ENCODE data around the gene TMEM174.
"Not testable (repeated sequence)": the region's sequence is repeated elsewhere in the genome, so short reads cannot be mapped to it uniquely, and the experiment has no call there.

Gene TMEM174

DNA sequence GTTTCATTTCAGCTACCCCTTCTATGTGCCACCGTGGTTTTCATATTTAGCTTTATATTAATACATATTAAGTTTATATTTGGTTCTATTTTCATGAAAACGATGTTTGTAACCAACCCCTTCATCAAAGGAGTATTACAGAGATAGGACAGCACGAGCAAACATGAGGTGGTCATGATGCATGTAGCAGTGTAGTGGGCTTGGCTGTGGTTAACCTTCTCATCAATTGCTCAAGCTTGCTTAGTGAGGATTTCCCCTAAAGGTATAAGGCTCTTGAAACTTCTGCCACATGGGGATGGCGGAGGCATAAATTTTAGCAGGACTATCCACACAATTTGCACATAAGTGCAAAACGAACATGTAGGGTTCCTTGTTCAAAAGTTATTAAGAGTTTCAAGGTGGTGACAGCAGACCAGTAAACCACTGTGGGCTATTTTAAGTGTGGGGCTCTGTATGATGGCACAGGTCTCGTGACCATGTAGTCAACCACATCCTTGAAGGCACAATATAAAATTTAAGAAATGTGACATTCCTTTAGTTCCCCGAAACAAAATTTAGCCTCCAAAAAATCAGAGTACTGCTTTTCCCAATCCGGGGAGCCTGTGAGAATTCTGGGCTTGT, 24.8 kb downstream of the TMEM174 start:
- no peak for DNase-seq

DNA sequence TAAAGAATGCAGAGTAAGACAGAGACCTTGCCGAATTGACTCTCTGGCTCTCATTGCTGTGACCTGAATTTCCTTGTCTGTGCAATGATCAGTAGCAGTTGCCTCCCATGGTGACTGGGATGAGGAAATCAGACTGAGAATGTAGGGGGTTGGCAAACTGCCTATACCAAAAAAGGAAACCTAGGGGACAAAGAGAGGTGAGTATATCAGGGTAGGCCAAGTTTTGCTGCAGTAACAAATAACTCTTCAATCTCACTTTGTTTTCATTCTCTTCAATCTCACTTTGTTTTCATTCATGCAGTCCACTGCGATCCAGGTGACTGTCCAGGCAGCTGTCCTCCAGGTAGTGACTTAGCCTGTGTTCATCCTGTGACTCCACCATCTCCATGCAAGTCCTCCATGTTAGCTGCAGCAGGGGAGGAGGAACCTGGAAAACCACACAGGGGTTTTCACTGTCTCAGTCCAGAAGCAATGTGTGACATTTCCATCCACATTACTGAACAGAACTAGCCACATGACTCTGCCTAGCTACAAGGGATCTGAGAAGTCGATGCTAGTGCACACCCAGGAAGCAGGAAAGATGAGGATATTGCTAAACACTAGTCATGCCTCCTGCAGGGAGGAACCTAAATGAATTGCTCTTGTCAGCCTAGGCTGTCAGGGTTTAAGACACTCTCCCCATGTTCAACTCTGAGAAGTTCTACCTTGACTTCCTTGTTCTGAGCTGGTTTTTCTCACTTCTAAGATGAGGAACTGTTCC, 26.0 kb downstream of the TMEM174 start:
- no peak for DNase-seq

DNA sequence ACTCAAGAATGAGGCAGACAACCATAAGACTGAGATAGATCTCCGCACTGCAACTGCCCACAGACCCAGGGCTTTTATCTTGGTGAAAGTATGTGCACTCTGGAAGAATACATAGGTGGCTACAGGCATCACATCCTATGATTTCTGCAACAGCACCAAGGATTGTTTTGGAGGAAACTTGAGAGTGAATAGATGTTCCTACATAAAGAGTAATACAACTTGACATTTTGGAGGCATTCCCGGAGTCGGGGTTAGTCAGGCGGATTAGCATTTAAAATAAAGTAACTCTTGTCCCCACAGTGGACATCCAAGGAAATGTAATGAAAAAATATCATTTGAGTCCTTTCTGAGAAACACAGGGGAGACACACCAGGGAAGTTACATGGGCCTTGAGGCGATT, 26.7 kb downstream of the TMEM174 start:
- DNase-seq, result no peak

DNA sequence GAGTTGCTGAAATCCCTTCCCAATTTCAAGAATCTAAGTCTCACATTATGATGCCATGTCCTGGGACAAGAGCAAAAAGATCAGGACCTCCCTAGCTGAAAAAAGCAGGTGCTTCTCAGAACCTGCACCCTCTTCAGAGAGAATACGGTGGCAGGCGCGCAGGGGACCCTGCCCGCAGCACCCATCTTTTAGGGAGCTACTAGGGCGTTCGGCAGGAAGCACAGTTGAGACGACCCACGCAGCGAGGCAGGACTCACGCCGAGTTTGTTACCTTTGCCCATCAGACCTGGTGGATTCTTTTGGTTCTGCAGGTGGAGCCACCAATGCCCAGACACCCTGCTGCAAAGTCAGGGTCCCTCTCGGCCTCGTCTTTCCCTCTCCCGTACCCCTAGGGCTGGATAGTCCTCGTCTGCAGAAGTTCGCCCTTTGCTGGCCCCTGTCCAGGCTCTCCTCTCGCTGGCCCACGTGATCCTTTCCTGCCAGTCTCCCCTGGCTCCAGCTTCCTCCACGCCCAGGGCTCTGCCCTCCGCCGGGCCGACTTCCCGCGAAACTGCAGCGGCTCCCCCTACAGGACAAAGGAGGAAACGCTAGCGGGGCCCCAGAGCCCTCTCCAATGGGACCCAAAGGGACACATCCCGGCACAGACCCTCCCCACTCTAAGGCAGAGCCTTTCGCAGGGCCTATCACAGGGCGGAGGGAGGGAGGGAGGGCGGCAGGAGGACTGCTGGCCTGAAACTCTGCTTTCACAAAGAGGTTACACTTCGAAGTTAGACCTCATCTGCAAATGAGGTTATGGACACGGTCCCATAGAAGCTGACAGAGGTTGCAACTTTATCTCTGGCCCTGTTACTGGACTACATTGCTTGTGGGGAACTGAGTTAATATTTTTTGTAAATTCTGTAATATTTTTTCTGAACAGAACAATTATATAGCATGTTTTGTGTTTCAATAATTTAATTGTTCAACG, 28.8 kb downstream of the TMEM174 start:
- DNase-seq, result no peak

DNA sequence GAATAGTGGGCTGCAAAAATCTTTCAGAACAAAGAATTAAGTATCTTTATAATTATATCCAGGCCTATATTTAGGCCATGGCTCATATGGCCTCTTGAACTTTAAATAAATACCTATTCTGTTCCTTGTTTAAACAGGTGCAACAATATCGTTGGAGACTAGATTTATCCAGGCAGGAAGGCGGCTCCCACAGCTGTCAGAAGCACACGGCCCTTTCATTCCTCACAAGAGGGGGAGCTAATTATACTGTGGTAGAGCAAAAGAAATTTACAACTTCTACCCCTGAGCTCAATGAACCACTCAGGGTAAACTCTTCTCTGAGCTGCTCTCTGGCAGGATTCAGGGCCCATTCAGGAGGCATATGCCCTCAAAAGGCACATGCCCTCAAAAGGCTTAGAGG, 31.3 kb downstream of the TMEM174 start:
- DNase-seq, result peak; percentile 84

DNA sequence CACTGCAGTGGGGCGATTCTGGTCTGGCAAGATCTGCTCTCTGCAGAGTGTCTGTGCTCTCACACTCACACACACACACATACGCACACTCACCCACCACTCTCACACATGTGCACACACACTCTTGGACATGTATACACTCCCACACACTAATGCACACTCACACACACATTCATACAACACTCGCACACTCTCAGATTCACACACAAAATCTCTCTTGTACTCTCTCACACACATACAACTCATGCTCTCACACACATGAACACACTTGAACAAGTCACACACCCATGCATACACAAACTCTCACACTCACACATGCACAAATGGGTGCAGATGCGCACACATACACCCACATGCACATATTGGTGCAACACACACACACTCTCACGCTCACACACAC, 31.7 kb downstream of the TMEM174 start:
- no peak for DNase-seq

DNA sequence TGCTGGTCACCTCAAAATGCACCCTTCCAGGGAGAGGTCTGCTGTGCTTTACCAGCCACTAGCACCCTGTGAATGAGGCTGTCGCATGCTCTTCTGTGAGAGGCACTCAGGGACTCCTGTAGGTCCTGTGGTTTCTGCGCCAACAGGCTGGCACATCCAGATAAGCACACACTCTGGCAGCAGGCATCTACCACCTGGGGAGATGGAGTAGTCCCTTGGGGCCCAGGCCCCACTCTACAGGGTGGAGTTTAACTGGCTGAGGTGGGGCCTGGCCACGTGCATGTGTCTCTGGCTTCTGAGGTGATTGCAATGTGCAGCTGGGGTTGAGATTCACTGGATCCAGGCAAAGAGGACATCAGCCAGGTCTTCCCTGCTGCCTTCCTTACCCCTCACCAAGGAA, 32.3 kb downstream of the TMEM174 start:
- DNase-seq, result peak; percentile 83

DNA sequence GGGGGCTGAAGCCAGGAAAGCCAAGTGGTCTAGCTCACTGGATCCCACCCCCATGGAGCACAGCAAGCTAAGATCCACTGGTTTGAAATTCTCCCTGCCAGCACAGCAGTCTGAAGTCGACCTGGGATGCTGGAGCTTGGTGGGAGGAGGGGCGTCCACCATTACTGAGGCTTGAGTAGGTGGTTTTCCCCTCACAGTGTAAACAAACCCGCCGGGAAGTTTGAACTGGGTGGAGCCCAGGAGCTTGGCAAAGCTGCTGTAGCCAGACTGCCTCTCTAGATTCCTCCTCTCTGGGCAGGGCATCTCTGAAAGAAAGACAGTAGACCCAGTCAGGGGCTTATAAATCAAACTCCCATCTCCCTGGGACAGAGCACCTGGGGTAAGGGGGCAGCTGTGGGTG, 34.2 kb downstream of the TMEM174 start:
- DNase-seq, result not testable (repeated sequence)

DNA sequence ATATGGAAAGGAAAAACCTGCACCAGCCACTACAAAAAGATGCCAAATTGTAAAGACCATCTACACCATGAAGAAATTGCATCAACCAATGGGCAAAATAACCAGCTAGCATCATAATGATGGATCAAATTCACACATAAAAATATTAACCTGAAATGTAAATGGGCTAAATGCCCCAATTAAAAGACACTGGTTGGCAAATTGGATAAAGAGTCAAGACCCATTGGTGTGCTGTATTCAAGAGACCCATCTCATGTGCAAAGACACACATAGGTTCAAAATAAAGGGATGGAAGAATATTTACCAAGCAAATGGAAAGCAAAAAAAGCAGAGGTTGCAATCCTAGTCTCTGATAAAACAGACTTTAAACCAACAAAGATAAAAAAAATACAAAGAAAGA, 36.1 kb downstream of the TMEM174 start:
- DNase-seq, result not testable (repeated sequence)

DNA sequence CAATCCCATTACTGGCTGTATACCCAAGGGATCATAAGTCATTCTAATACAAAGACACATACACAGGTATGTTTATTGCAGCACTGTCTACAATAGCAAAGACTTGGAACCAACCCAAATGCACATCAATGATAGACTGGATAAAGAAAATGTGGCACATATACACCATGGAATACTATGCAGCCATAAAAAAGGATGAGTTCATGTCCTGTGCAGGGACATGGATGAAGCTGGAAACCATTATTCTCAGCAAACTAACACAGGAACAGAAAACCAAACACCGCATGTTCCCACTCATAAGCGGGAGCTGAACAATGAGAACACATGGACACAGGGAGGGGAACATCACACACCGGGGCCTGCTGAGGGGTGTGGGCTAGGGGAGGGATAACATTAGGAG, 39.7 kb downstream of the TMEM174 start:
- not testable (repeated sequence) for DNase-seq

DNA sequence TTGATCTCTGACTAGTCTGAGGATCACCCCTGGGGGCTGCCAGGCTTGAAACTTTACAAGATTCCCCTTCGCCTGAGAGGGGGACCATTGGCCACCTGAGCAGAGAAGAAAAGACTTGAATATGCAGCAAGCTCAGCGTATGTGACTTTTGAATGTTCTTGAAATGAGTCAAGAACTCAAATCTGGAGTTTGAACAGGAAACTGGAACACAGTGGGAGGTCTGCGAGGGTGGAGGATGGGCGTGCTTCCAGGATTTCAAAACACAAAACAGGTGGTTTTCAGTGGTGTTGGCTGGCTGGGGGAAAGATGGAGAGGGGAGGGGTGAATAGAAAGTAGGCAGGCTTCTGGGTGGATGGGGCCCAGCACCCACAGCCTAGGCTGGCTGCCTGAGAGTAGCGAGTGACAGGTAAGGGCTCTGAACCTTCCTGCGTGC, 40.6 kb downstream of the TMEM174 start:
- DNase-seq, result no peak

DNA sequence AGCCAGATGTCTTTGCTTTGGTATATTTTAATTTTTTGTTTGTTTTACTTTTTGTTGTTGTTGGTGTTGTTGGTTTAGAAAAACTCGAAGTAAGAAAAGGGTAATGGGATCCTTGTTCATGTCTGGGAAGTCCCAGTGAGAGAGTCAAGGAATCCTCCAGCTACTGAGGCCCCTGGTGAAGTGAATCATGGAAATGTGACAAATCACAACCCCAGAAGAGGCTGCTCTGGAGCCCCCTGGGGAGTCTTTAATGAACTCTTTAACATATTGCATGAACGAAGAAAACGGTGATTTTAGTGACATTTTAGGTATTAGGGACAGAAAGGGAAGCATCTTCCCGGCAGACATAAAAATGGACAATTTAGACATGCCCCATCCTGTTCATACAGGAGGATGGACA, 41.3 kb downstream of the TMEM174 start:
- DNase-seq, result no peak

DNA sequence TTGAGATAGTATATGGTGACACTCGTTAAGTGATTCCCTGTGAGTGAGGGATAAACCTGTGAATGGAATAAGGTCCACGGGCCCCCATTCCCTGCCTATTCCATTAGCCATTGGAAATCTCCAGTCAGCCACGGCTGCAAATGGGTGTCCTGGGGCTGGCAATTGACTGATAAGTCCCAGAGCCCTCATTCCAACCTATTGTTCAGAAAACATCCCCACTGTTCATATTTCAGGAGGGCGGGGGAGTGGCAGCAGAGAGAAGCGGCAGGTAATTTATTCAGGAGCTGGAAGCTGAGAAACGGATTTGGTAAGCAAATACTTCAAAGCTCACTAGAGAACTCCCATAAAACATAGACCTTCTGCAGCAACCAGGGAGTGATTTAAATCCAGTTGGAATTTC, 42.0 kb downstream of the TMEM174 start:
- no peak for DNase-seq

DNA sequence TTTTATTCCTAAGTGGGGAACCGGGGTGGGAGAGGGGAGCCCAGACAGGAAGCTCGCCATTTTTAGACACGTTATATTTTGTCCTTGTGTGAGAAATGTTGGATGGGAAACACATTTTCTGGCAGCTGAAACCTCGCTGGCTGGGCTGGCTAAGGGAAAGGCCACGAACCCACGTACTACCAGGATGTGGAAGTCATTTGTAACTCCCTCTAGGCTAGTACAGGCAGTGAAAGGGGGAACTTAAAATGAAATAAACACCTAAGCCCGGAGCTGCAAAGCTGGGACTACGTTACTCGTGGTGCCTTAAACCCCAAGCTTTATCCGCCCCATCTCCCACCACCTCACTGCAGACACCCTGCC, 42.5 kb downstream of the TMEM174 start:
- DNase-seq, result no peak

DNA sequence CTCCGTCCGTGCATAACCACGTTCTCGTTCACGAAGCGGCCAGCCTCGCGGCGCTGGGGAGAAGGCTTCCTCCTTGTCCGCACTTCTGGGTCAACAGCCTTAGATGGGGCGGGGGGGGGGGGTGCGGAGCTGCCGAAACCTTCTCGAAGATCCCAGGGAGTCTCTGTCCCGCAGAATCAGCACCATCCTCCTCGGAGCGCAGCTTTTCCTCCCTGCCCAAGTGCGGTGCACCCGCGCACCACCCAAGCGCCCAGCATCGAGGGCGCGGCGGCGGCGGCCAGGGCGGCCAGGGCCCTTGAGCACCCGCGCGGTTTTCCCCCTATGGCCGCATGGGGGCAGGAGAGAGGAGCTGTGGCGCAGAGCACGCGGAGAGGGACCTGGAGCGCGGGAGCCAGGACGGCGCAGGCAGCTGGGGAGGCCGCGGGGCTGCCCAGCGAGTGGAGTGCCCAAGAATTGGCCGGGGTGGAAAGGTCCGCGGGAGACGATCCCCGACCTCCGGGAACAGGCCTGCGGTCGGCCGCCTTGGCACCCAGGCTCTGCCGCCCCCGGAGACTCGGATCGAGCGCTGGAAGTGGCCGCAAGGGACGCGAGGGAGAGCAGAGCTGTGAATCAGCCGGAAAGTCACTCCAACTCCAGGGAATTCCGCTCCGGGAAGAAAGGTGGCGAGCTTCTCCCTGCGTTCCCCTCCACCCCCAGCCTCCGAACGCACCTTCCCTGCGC, 43.1 kb downstream of the TMEM174 start:
- DNase-seq, result no peak

DNA sequence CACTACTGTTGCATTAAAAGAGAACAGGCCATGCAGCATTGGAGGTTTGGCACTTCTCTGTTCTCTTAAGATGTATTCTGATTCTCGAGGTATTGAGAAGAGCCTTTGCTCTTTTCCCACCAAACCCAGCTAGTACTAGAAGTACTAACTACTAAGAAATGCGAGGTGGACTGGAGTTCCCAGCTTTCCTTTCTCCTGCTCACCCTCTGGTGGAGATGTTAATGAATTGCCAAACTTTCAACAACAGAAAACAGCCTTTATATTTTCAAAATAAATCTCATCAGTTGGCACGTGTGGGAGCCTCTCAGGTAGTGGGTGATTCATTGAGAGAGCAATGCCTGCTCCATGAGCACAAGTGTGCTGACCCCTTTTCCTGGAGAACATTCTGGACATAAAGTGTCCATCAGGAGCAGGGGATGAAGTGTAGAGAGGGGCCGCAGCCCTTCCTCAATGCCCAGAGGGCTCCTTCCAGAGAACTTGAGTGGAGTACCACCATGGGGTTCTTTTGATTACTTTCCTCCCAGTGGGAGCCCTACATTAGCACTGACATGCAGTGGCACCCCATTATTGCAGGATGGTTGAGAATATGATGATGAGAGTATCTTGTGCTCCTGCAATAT, 45.7 kb downstream of the TMEM174 start:
- DNase-seq, result no peak

DNA sequence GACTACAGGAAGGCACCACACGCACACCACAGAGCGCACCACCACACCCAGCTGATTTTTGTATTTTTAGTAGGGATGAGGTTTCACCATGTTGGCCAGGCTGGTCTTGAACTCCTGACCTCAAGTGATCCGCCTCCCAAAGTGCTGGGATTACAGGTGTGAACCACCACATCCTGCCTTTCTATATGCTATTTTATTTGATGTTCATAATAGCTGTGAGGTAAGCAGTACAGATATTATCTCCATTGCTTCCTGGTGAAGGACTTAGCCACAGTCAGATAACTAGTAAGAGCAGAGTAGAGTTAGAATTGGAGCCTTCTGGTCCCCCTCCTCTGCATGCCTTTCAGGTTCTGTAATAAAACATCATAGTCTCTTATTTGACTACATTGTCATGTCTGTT, 46.3 kb downstream of the TMEM174 start:
- not testable (repeated sequence) for DNase-seq

DNA sequence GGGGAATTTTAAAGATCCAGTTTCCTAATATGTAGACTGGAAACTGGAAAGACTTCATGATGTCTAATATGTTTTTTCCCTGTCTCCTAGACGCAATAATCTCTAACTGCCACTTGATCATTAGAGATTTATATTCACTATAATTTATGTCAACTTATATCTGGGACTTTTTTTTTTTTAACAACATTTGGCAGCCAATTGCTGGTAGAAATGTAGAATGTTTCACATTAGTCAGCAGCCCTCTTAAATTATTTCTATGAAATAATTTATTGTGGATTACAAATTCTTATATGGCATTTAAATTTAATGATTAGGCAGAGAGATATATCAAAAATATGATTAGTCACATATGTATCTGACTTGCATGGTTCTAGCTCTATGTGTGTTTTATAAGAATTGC, 48.2 kb downstream of the TMEM174 start:
- DNase-seq, result no peak

DNA sequence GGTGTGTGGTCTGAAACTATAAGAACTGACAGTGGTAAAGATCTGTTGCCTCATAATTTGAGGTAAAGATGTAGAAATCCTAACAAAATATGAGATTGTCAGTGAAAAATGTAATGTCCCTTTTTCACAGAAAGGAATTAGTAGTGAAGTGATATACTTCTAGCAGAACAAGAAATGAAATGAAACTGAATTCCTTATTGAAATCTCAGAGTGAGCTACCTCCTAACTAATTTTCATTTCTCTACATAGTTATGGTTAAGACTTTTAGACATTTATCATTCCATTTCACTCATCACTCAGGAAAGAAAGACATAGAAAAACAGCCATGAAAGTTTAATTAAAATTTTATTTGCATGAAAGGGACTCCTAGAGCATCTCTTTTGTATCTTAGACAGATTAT, 48.7 kb downstream of the TMEM174 start:
- no peak for DNase-seq

DNA sequence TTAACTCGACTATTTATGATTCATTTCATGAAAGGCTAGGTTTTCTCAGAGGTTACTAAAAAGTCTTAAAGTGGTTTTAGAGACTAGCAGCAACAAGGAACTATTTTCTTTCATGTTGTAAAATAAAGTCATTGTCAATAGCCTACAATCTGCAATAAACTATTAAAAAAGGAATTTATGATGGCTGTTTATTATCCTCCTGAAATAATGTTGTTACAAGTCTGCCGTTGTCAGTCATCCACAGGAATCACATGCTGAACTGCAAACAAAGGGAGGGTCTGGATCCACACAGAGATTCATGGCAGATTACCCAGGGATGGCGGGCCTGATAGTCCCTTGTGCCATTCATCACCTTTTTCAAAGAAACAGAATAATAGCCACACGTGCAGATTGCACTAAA, 49.2 kb downstream of the TMEM174 start:
- no peak for DNase-seq
